A549 (cell line): ENCODE results near the gene GCLC. TPM values are rescaled to one million over a fixed set of nuclear protein-coding genes. Genes with fewer than 3 reads are reported as not detected.

Source experiments
- ATAC-seq, 2 experiments: fragments of 200-7000 bp in 1 of 2; fragments of >200 bp in 1 of 2; cut with Nextera tagmentation in 1 of 2; cut with Tn5 transposase in 1 of 2; 3 replicates each; pipeline versions ENCODE4 v1.8.0 to v1.9.1; 2018 to 2020; ENCODE audit warnings: mild to moderate bottlenecking in 1 of 2, moderate library complexity in 1 of 2
- CTCF ChIA-PET: fragments of 300-600 bp; sonication (Branson Sonifier 250); formaldehyde crosslinking; extraction: SDS; loops from one replicate; lab custom pipeline; 2021; ENCODE audit warnings: antibody characterized with exemption, inconsistent platforms; lab: Yijun Ruan, JAX
- POLR2A ChIA-PET: fragments of 350-600 bp; formaldehyde crosslinking; extraction: SDS; loops from one replicate; lab custom pipeline; 2021; ENCODE audit warnings: antibody characterized with exemption, inconsistent platforms; lab: Yijun Ruan, JAX
- DNase-seq, 2 experiments: peaks; one replicate each; pipeline versions ENCODE4 v3.0.0 to v3.0.0-alpha.2; 2011 to 2016; ENCODE audit warnings: low read depth in 1 of 2, low spot score in 1 of 2
- FAIRE-seq: peaks from 2 replicates; lab custom pipeline; 2011; peaks lifted over from hg19 to GRCh38; lab: Jason Lieb, UNC
- H3K27ac ChIP-seq, 2 experiments: fragments of >200 bp; sonication (Bioruptor Twin); formaldehyde crosslinking; 3 replicates each; pipeline ENCODE4 v1.5.1; 2016 to 2017
- H3K4me1 ChIP-seq: fragments of >200 bp; sonication (Bioruptor Twin); formaldehyde crosslinking; 3 replicates; pipeline ENCODE4 v1.6.1; 2016
- H3K4me2 ChIP-seq: fragments of >200 bp; sonication (Bioruptor Twin); formaldehyde crosslinking; 3 replicates; pipeline ENCODE4 v1.6.1; 2016
- H3K4me3 ChIP-seq: fragments of >200 bp; sonication (Bioruptor Twin); formaldehyde crosslinking; 3 replicates; pipeline ENCODE4 v1.5.1; 2016
- H3K9me3 ChIP-seq: fragments of >200 bp; sonication (Bioruptor Twin); formaldehyde crosslinking; 3 replicates; pipeline ENCODE4 v1.6.1; 2016
- CBX2 ChIP-seq: fragments of 200-600 bp; sonication (generic); IDR thresholded peaks from 2 replicates; pipeline ENCODE4 v1.6.1; 2016; ENCODE audit warnings: low read depth, mild to moderate bottlenecking, borderline replicate concordance
- CHD4 ChIP-seq: fragments of 200-600 bp; sonication (generic); IDR thresholded peaks from 2 replicates; pipeline ENCODE4 v1.6.1; 2016; ENCODE audit warnings: antibody characterized with exemption, mild to moderate bottlenecking, borderline replicate concordance
- CTCF ChIP-seq: fragments of >200 bp; sonication (Bioruptor Twin); formaldehyde crosslinking; IDR thresholded peaks from 3 replicates; pipeline ENCODE4 v1.5.1; 2016
- MAFK ChIP-seq: fragments of 450-650 bp; IDR thresholded peaks from 2 replicates; pipeline ENCODE4 v1.6.1; 2014; ENCODE audit not compliant: partially characterized antibody
- PBX3 ChIP-seq: IDR thresholded peaks from 2 replicates; pipeline ENCODE4 v1.6.1; 2012
- PHF8 ChIP-seq: fragments of 200-600 bp; sonication (generic); IDR thresholded peaks from 2 replicates; pipeline ENCODE4 v1.6.1; 2016; ENCODE audit warnings: low read depth, mild to moderate bottlenecking, antibody characterized with exemption, moderate library complexity, borderline replicate concordance
- POLR2A ChIP-seq: IDR thresholded peaks from 2 replicates; pipeline ENCODE4 v1.6.1; 2012; ENCODE audit warnings: mild to moderate bottlenecking, low read length
- POLR2AphosphoS2 ChIP-seq: conservative IDR thresholded peaks from 2 replicates; pipeline ENCODE4 v1.6.1; 2012; ENCODE audit warnings: low read length, improper control_type of control experiment, inconsistent platforms
- RAD21 ChIP-seq, 2 experiments: fragments of >200 bp in 1 of 2; sonication (Bioruptor Twin) in 1 of 2; formaldehyde crosslinking in 1 of 2; IDR thresholded peaks in 1 of 2; conservative IDR thresholded peaks in 1 of 2; 2 replicates in 1 of 2; 3 replicates in 1 of 2; pipeline ENCODE4 v1.6.1; 2012 to 2018; ENCODE audit warnings: inconsistent platforms in 1 of 2
- RARB ChIP-seq: fragments of 250-450 bp; sonication (Bioruptor Pico); IDR thresholded peaks from 2 replicates; pipeline ENCODE4 v1.8.0; 2021; ENCODE audit warnings: mild to moderate bottlenecking, moderate library complexity
- ZC3H11A ChIP-seq: fragments of 450-650 bp; IDR thresholded peaks from 2 replicates; pipeline ENCODE4 v1.6.1; 2014; ENCODE audit warnings: antibody characterized with exemption, mild to moderate bottlenecking
- WGBS: methylation state at CpG from one replicate; pipeline ENCODE4 v1.1.6; 2017; ENCODE audit errors: missing lambda C conversion rate; 5-methylcytosine and 5-hydroxymethylcytosine counted together
- polyA plus RNA-seq, 4 experiments: library from polyadenylated mRNA; depleted of rRNA in 3 of 4; stranded (reverse); fragments of >200 nt; fragmentation: RNase III in 1 of 4; extraction: RNeasy Plus Mini Kit Qiagen cat#74134 plus additional on column Dnase treatment in 1 of 4; gene quantifications; 2 replicates in 3 of 4; 3 replicates in 1 of 4; pipeline ENCODE4 v1.2.3, GENCODE V29; 2011 to 2017

The GCLC gene
- polyA plus RNA-seq, 2 of the 4 experiments (the other 2 are of a cell fraction), result 116 to 180 TPM

GRCh38 chr6:53500095-53500494 is 44.8 kb downstream of the GCLC start:
- Histone ChIP-seq H3K9me3 (no peaks in the 10 kb centered on the region), H3K4me2 (peak overlapping the region; percentile 12; the same call in 1 of the 3 replicates), H3K27ac (peak overlapping the region; percentile 34 to 44; a peak in 1 of 6 replicates), H3K4me1 (peaks cover 60% of the 10 kb centered on the region), H3K4me3 (no peak overlapping the region)
- TF ChIP-seq POLR2AphosphoS2 (no peak), CBX2 (no peak)
- peak; percentile 11 to 19; a peak in 3 of 6 replicates for ATAC-seq
- ChIA-PET POLR2A (no interaction called here), CTCF (interaction anchor here (0.9 to 1.6 kb wide), 3 partner anchors 226 to 329 kb away, joined by 3 to 4 read pairs (median 4); no protein-coding TSS in a partner anchor)
- 81% methylated on average over 4 of the region's 4 CpGs for WGBS
- no peak for FAIRE-seq
- no peak for DNase-seq

GRCh38 chr6:53499094-53499493 is 45.8 kb downstream of the GCLC start:
- CTCF ChIA-PET, result interaction anchor here (0.9 to 2.0 kb wide), 6 partner anchors 14 to 328 kb away, joined by 3 to 6 read pairs (median 4); no protein-coding TSS in a partner anchor
- WGBS, result 74% methylated on average over 3 of the region's 3 CpGs
- peak overlapping the region; percentile 18 to 34; a peak in 4 of 6 replicates for H3K27ac ChIP-seq
- H3K4me2 ChIP-seq, result peak overlapping the region; percentile 12; the same call in 2 of the 3 replicates
- H3K9me3 ChIP-seq, result no peaks in the 10 kb centered on the region
- no peak for DNase-seq
- TF ChIP-seq RAD21 (conservative IDR thresholded peaks at IDR 0.05 in 1 of 2, IDR thresholded peaks at IDR 0.05 in 1 of 2) (no peak), CHD4 (no peak), PHF8 (no peak), POLR2A (no peak), RARB (no peak), CBX2 (no peak), ZC3H11A (no peak)
- FAIRE-seq, result no peak
- peaks cover 59% of the 10 kb centered on the region for H3K4me1 ChIP-seq
- no peak for ATAC-seq
- H3K4me3 ChIP-seq, result no peak overlapping the region
- POLR2A ChIA-PET, result no interaction called here

GRCh38 chr6:53498649-53499048 is 46.3 kb downstream of the GCLC start:
- H3K4me2 ChIP-seq, result peak overlapping the region; percentile 62; the same call in 1 of the 3 replicates
- no peak for ATAC-seq
- no peaks in the 10 kb centered on the region for H3K9me3 ChIP-seq
- no peak for TF ChIP-seq CTCF
- no peak for TF ChIP-seq PBX3
- TF ChIP-seq, all 56 proteins: peak for 0
- peak overlapping the region; percentile 18 to 66; a peak in 5 of 6 replicates for H3K27ac ChIP-seq
- POLR2A ChIA-PET, result no interaction called here
- CTCF ChIA-PET, result interaction anchor here (1.1 to 2.0 kb wide), 4 partner anchors 15 to 327 kb away, joined by 3 to 6 read pairs (median 3); no protein-coding TSS in a partner anchor
- WGBS, result 87% methylated on average over 6 of the region's 6 CpGs
- FAIRE-seq, result no peak
- H3K4me3 ChIP-seq, result no peak overlapping the region
- peaks cover 63% of the 10 kb centered on the region for H3K4me1 ChIP-seq
- DNase-seq, result no peak

- H3K4me2 ChIP-seq, result peak overlapping the region; percentile 62
- 54% methylated on average over 2 of the region's 2 CpGs for WGBS
- H3K27ac ChIP-seq, result peak overlapping the region; percentile 66
- no peaks in the 10 kb centered on the region for H3K9me3 ChIP-seq
- ChIA-PET CTCF (interaction anchor here (1.3 to 7.3 kb wide), 6 partner anchors 13 to 229 kb away, joined by 5 to 169 read pairs (median 11); no protein-coding TSS in a partner anchor), POLR2A (interaction anchor here (2.1 kb wide), 1 partner anchor 154 kb away, joined by 12 read pairs; no protein-coding TSS in a partner anchor)
- no peak for ATAC-seq
- no peak for FAIRE-seq
- no peak overlapping the region for H3K4me3 ChIP-seq
- peaks cover 65% of the 10 kb centered on the region for H3K4me1 ChIP-seq
- peak; percentile 72 for TF ChIP-seq MAFK
- TF ChIP-seq RAD21 (conservative IDR thresholded peaks at IDR 0.05 in 1 of 2, IDR thresholded peaks at IDR 0.05 in 1 of 2), result no peak
- TF ChIP-seq, all 56 proteins: peak for 1
- no peak for DNase-seq
Measured at GRCh38 chr6:53497905-53498304, 47.0 kb downstream of the GCLC start.
